Thyroid gland (tissue), 4 donors: Measurements from ENCODE around the gene MYOG. TPM values are rescaled to one million over a fixed set of nuclear protein-coding genes. Genes with fewer than 3 reads are reported as not detected.
A peak's percentile ranks its signal among the peaks of the same experiment; 100 is the strongest.

ENCODE experiments used
- DNase-seq, 2 donors: peaks; one replicate each; pipeline ENCODE4 v3.0.0-alpha.2; 2019
- H3K27ac ChIP-seq, 3 donors: fragments of 200-600 bp; sonication (generic); 1 replicate in 2 of 3; 2 replicates in 1 of 3; pipeline ENCODE4 v1.5.1; 2016 to 2019; ENCODE audit warnings: mild to moderate bottlenecking in 1 of 3, moderate library complexity in 1 of 3
- H3K27me3 ChIP-seq: fragments of 200-600 bp; sonication (generic); one replicate; pipeline ENCODE4 v1.5.1; 2019
- H3K36me3 ChIP-seq, 2 donors: fragments of 200-600 bp; sonication (generic); one replicate each; pipeline ENCODE4 v1.5.1; 2016 to 2019
- H3K4me1 ChIP-seq, 2 donors: fragments of 200-600 bp; sonication (generic); one replicate each; pipeline ENCODE4 v1.5.1; 2017 to 2019
- H3K4me3 ChIP-seq, 3 donors: fragments of 200-600 bp; sonication (generic); replicated peaks in 1 of 3; 1 replicate in 2 of 3; 2 replicates in 1 of 3; pipeline ENCODE4 v1.5.1; 2016; ENCODE audit warnings: mild to moderate bottlenecking in 1 of 3
- H3K9me3 ChIP-seq: fragments of 200-600 bp; sonication (generic); one replicate; pipeline ENCODE4 v1.5.1; 2017
- POLR2A ChIP-seq, 2 donors: fragments of 450-650 bp; IDR thresholded peaks; one replicate each; pipeline ENCODE4 v1.6.1; 2017; ENCODE audit warnings: antibody characterized with exemption in 2 of 2, mild to moderate bottlenecking in 2 of 2, moderate library complexity in 1 of 2
- WGBS, 2 donors: methylation state at CpG; one replicate each; pipeline ENCODE4 v1.1.5; 2017; 5-methylcytosine and 5-hydroxymethylcytosine counted together
- intact Hi-C: fragments of 100-400 bp; cut with DNase I; formaldehyde crosslinking; loops from one replicate; pipeline ENCODE4 v1.15.1; 2023
- total RNA-seq, 4 donors: library from RNA; depleted of rRNA; stranded (reverse); fragments of >200 nt; gene quantifications; one replicate each; pipeline ENCODE4 v1.2.3, GENCODE V29; 2016
- TF ChIP-seq, protein P1 (sequence below), 6 experiments: fragments of 200-600 bp in 3 of 6; fragments of 450-650 bp in 3 of 6; sonication (generic) in 3 of 6; IDR thresholded peaks; one replicate each; pipeline ENCODE4 v1.5.1; 2016 to 2019; ENCODE audit warnings: antibody characterized with exemption in 6 of 6, mild to moderate bottlenecking in 2 of 6, inconsistent platforms in 1 of 6, moderate library complexity in 1 of 6

MYOG gene
- total RNA-seq, 4 donors from 2014 or later: not detected

DNA sequence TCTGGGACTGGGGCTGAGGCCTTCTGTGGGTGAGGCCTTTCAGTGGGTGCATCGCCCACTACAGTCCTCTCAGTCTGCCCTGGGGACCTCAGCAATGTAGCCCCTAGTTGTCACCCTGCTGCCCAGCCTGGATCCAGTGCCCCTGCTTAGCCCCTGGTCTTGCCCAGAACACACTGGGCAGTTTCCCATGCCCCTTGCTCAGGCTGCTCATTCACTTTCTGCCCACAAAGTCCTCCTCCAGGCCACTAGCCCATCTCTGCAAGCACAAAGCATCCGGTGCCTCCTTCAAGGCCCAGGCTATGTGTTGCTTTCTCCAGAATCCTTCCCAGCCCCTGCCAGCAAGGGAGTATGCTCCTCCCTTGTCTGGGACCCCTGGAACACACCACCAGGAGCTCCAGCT is 36.3 kb upstream of the MYOG start:
- intact Hi-C loops: loop anchor here (5.0 kb wide), 1 partner anchor 40 kb away; no protein-coding TSS in a partner anchor
- Histone ChIP-seq H3K27me3 (no peaks in the 10 kb centered on the region), H3K9me3 (no peaks in the 10 kb centered on the region), H3K36me3 (no peaks in the 10 kb centered on the region), H3K4me3 (no peak overlapping the region), H3K4me1 (peaks cover 0 to 7% of the 10 kb centered on the region in 2 donors), H3K27ac (no peak overlapping the region)
- no peak for DNase-seq
- TF ChIP-seq POLR2A (IDR thresholded peaks at IDR 0.05): no peak
- TF ChIP-seq, protein P1, sequence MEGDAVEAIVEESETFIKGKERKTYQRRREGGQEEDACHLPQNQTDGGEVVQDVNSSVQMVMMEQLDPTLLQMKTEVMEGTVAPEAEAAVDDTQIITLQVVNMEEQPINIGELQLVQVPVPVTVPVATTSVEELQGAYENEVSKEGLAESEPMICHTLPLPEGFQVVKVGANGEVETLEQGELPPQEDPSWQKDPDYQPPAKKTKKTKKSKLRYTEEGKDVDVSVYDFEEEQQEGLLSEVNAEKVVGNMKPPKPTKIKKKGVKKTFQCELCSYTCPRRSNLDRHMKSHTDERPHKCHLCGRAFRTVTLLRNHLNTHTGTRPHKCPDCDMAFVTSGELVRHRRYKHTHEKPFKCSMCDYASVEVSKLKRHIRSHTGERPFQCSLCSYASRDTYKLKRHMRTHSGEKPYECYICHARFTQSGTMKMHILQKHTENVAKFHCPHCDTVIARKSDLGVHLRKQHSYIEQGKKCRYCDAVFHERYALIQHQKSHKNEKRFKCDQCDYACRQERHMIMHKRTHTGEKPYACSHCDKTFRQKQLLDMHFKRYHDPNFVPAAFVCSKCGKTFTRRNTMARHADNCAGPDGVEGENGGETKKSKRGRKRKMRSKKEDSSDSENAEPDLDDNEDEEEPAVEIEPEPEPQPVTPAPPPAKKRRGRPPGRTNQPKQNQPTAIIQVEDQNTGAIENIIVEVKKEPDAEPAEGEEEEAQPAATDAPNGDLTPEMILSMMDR (IDR thresholded peaks at IDR 0.05): no peak
- WGBS, 2 donors: 100% methylated on average over 1 to 2 of the region's 2 CpGs

DNA sequence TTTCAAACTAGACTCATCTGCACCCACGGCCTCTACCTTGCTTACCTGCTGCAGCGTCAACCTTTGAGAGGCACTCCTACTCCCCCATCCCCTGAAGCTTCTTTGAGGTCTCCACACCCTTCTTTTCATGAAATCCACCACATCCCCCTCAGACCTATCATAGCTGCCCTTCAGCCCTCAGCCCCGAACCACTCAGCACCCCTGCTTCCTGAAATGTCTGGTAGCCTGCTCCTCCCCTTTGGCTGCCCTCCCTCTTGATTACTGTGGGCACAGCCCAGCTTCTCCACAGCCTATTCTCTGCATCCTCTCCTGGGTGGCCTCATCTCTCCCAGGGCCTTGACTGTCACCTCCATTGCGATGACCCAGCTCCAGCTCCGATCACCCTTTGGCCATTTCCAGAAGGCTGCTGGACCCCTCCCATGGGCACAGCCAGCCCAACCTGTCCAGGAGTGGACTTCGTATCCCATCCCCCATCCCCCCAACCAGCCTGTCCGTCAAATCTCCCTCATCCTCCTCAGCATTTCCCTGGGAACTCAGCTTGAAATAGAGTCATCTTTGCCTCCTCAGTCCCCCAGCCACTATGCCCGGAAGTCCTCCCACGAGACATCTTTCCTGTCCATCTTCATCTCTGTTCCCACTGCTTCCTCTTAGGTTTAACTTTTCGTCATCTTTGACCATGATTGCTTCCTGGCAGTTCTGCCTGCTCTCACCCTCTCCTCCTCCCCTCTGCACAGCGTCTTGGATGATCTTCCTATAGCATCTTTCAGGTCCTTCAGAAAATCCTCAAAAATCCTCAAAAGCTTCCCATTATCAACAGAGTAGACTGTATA is 35.6 kb upstream of the MYOG start:
- no peaks in the 10 kb centered on the region for H3K27me3 ChIP-seq
- WGBS, 2 donors: 67 to 71% methylated on average over 11 of the region's 11 CpGs
- DNase-seq: no peak

DNA sequence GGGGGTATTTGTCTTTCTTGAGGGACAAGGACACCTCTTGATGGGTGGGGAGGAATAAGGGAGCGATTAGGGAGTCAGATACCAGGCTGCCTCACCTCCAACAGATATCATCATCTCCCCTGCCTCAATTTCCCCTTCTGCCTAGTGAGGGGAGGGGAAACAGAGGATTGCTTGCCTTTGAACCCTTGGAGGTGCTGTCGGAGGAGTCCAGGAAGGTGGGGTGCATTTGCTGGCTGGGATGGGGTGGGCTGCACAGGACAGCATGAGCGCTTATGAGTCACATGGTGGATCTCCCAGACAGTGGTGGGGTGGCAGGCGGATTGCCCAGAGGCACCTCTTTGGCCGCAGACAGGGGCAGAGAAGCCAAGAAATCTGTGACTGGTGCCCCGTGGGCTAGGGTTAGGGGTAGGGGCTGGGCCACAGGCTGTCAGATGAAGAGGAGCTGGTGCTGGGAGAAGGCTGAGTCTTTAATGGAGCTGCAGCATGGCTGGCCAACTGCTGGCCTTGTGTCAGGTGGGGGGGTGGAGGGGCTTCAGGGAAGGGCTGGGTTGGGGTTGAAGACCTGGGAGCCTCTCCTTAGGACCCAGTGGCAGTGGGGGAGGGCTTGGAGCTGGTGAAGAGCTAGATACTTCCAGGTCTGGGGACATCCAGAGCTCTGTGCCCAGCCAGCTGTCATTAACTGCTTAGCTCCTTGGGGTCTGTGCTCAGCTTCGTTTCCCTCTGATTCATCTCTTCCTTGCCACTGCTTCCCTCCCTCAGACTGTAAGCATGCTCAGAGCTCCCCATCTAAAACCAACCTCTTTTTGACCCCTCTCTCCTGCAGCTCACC is 34.7 kb upstream of the MYOG start:
- TF ChIP-seq, protein P1 (IDR thresholded peaks at IDR 0.05): no peak
- TF ChIP-seq POLR2A (IDR thresholded peaks at IDR 0.05): no peak
- no peaks in the 10 kb centered on the region for H3K9me3 ChIP-seq
- intact Hi-C loops: loop anchor here (5.0 kb wide), 1 partner anchor 42 kb away; no protein-coding TSS in a partner anchor
- H3K27ac ChIP-seq: no peak overlapping the region
- no peak overlapping the region for H3K4me3 ChIP-seq
- 86 to 88% methylated on average over 7 of the region's 7 CpGs for WGBS, 2 donors
- no peaks in the 10 kb centered on the region for H3K27me3 ChIP-seq
- no peaks in the 10 kb centered on the region for H3K4me1 ChIP-seq
- no peaks in the 10 kb centered on the region for H3K36me3 ChIP-seq
- DNase-seq: no peak

More for the DNA sequence above, 35.6 kb upstream of the MYOG start:
- peaks cover 0 to under 1% of the 10 kb centered on the region in 2 donors for H3K4me1 ChIP-seq
- intact Hi-C loops: loop anchor here (5.0 kb wide), 1 partner anchor 41 kb away; no protein-coding TSS in a partner anchor
- no peaks in the 10 kb centered on the region for H3K9me3 ChIP-seq
- H3K4me3 ChIP-seq: no peak overlapping the region
- no peak overlapping the region for H3K27ac ChIP-seq
- TF ChIP-seq, protein P1 (IDR thresholded peaks at IDR 0.05): no peak
- TF ChIP-seq POLR2A (IDR thresholded peaks at IDR 0.05): no peak
- no peaks in the 10 kb centered on the region for H3K36me3 ChIP-seq

DNA sequence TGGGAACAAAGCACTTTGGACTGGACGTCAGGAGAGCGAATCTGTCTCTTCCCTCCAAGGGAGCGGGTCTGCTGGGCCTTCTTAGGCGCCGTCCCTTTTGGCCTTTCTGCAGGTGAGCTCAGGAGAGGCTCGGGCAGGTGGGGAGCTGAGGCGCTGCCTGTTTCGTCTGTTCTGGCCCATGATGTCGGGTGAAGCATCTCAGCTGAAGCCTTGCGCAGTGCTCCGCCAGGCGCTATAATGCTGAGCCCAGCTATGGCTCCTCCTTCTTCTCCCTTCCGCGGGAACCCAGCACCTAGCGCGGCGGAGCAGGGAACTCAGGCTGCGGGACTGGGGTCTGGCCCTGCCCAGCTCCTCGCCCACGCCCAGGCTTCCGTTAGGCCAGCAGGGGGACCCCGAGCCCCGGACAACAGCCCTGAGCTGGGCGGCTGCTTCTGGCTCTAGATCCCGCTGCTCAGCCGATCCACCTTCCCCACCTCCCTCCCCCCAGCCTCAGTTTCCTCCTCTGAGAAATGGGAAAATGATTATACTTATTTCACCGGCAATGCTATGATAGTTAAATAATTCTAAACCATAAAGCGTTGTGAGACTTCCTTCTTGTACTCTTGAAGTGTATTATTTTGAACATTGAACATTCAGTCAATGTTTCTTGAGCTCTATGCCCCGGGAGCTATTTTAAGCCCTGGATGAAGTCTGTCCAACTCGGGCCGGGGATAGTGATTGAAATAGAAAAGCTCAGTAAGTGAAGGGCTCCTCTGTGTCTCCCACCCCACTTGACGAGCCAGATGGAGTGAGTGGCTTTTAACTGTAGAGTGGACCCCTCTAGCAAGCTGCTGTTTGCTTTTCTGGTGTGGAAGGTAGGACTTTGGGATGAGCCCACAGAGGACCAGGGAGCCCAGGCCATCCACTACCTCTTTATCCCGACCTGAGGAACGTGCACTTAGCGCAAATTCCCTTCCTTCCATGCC is 32.1 kb upstream of the MYOG start:
- no peaks in the 10 kb centered on the region for H3K9me3 ChIP-seq
- TF ChIP-seq, protein P1 (IDR thresholded peaks at IDR 0.05): peak; percentile 60 to 92 (median 81)
- TF ChIP-seq POLR2A (IDR thresholded peaks at IDR 0.05): no peak
- H3K27ac ChIP-seq: no peak overlapping the region
- intact Hi-C loops: loop anchor here (2.0 to 5.0 kb wide), 2 partner anchors 54 to 99 kb away; no protein-coding TSS in a partner anchor
- no peaks in the 10 kb centered on the region for H3K4me1 ChIP-seq
- peak; percentile 80 to 81 for DNase-seq
- WGBS, 2 donors: 23 to 27% methylated on average over 24 to 32 of the region's 35 CpGs
- no peak overlapping the region for H3K4me3 ChIP-seq
- H3K36me3 ChIP-seq: no peaks in the 10 kb centered on the region
- no peaks in the 10 kb centered on the region for H3K27me3 ChIP-seq
